ENCODE measurements around the gene FXYD6. TPM values are rescaled to one million over a fixed set of nuclear protein-coding genes. Genes with fewer than 3 reads are reported as not detected.

FXYD6 gene
- total RNA-seq, 1 experiment from 2014 or later = not detected

DNA sequence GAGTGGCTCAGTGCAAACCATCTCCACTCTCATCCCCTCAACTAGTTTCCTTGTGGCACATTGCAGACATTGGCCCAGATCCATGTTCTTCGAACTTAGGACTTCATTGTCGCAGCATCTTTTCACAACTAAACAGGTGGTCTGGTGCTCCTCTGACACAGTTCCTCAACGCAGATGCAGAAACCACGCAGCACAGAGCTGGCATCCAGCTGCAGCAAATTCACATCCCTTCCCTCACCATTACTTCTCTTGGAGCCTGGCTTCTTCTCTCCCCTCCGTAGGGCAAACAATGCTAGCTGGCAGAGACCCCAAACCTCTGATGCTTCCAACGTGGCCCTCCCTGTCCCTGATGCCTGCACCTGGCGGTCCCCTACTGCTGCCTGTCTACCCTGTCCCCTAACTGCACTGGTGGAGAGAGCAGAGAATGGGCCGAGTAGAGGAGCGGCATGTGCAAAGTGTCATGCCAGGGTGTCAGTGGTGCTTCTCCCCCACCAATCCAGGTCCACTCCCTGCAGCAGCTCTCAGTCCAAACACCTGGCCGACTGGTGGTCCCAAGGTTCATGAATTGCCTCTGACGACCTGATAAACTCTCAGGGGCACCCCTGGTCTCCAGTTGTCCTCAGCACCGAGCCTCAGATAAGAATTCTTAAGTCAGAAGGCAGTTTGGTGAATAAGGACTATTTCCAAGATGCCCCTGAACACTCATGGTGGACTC is 34.6 kb upstream of the FXYD6 start:
- no peak for DNase-seq (ENCODE audit: low spot score)

DNA sequence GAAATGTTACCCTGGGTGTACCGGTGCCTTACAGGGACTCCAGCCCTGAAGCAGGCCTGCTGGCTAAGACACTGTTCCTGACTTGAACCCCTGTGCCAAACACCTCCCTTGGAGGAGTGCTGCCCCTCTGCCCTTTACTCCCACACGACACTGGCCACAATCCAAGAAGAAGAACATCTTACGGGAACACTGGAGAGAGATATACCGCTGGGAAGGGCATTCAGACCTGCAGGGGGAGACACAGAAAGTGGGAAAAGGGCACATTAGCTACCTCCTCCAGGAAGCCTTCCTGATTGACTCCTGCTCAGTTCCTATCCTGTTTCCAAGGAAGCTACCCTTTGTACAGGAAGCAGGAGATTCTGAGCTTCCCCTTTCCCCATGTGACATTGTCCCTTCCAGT is 34.1 kb upstream of the FXYD6 start:
- no peak for DNase-seq (ENCODE audit: low spot score)

DNA sequence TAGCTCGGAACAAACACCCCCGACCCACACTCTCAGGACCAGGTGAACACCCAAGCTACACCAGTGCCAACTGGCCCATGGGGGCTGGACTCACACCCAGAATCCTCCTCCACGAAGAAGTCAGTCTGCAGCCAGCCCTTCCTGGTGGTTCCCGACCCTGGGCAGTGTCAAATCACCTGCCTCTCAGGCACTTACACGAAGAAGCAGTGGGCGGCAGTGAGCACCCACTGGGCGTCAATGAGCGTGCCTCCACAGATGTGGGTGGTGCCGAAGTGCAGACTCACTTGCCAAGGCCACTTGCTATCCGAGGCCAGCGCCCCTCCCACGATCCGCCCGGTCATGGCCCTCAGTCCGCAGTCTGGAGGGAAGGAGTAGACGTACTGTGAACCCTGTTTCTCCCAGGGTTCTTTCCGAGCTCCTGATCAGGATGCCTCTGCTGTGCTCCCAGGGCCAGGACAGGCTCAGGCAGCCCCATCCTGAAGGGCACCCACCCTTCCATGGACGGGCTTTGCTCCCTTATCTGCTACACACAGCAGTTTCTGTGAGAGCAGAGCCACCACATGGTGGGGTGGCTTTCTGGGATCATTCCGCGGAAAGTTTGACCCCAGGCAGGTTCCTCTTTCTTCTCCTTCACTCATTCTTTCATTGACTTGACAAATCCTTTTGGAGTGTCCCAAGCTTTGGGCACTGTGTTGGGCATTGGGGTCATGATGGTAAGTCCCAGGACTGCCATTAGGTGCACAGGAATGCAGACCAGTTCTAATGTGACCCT is 33.3 kb upstream of the FXYD6 start:
- DNase-seq (ENCODE audit: low spot score) = no peak

DNA sequence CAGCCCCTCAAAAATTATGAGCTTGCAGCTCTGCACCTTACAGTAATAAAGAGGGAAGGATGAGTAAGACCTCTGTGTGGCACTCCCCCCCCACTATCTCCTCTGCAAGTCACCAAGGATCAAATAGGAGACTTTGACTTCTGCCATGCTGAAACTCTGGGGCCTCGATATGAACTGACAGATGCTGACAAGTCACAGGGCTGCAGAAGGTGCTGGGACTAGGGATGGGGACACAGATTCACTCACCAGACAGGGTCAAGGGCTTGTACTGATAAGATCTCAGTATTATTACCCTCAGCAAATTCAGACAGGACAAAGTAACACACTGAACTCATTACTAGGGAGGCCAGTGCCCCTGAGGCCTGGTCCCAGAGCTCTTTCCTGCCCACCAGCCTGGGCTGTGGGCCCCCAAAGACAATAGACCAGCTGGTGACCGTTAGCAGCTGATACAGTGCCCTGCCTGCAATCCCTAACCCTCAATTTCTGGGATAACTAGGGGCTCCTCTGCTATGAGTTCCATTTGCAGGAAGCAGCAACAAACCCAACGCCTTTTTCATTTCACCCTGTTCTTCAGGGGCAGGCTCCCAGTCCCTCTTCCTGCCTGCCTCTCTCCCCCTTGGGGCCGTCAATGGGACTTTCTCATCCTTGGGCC is 32.6 kb upstream of the FXYD6 start:
- no peak for DNase-seq (ENCODE audit: low spot score)

DNA sequence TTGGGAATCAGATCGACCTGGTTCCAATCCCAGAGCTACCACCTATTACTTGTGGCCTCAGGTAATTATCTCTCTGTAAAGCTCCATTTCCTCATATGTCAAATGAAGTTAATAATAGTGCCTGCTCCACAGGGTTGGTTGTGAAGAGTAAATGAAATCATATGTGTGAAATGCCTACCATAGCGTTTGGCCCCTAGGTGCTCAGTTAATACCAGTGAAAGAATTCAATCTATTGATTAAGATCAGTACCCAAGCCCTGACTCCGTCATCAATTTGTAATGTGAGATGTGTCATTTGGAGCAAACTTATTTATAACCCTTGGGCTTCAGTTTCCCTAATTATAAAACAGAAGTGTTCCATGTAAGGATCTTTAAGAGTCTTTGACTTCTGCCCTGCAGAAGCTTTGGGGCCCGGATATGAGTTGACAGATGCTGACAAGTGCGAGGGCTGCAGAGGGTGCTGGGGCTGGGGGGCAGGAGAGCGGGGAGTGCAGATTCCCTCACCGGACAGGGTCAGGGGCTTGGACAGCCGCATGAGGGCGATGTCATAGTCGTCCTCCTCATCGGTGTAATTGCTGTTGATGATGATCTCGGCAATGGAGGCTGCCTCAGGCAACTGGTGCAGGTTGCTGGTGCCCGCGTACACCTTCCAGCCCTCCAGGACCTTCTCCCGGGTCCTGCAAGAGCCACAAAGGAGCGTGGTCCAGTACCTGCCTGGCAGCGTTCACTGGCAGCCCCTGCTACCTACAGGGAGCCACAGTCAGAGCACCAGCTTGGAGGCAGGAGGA is 31.8 kb upstream of the FXYD6 start:
- no peak for DNase-seq (ENCODE audit: low spot score)

DNA sequence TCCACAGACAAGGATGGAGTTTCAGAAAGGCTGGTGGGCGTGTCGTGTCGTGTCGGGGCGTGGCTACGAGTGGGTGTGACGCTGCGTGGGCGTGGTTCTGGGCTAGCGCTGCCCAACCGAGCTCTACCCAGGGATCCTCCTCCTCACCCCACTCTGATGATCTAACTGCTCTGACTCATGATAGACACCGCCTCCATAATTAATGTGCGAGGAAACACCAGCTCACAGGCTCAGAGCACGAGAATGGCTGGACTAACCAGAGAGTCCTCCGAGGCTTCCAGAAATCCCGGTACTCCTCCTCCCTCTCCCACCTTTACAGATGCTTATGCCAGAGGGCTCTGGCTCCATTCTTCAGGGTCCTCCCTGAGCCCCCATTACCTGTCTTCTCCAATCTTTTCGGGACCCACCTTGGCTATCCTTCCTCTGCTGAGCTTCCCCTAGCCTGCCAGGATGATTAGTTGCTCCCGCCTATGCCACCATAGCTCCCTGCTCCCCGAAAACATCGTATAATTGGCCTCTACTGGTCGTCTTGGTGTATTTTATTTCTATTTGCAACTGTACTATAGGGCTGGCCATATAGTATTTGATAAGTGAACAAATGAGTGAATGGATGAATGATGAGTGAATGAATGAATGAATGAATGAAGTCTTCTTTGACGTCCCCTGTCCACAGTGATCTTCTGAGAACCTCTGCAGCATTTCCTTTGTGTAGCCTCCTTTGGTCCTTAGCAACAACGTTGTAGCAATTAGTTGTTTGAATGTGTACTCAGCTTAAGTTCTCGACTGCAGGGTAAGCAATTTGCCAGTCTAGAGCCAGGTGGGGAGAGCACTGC is 31.0 kb upstream of the FXYD6 start:
- DNase-seq (ENCODE audit: low spot score) = peak; percentile 98

DNA sequence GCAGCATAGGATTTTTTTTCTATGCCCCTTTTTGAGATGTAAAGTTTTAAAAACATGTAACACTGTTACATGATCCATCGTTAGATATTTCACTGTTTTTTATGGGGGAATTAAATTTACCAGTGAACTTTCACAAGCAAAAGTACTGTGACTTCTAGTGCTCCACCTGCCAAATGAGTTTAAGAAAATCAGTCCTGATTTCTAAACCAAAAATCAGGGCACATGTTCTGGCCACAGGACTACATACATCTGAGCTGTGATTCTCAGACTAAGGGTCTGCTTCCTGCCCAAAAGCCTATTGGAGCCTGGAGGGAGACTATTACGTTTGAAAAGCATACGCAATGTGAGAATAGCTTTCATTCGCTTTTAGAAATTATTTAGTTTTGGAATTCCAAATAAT is 30.3 kb upstream of the FXYD6 start:
- no peak for DNase-seq (ENCODE audit: low spot score)

DNA sequence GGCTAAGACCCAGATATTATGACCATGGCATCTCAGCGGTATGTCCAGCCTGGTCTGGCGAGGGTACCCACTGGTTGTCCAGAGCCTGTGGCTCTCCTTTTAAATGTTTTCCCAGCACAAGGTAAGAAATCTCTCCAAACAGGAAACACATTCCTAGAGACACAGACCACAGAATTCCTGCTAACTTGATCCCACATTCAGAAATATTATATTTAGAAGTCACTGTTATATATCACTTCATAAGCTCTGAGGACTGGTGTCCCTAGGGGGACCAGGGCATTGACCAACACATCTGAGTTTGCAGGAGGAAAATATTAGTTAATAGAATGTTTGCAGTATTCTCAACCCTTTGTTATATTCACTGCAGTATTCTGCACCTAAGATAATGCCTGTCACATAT is 29.7 kb upstream of the FXYD6 start:
- DNase-seq (ENCODE audit: low spot score) = no peak

DNA sequence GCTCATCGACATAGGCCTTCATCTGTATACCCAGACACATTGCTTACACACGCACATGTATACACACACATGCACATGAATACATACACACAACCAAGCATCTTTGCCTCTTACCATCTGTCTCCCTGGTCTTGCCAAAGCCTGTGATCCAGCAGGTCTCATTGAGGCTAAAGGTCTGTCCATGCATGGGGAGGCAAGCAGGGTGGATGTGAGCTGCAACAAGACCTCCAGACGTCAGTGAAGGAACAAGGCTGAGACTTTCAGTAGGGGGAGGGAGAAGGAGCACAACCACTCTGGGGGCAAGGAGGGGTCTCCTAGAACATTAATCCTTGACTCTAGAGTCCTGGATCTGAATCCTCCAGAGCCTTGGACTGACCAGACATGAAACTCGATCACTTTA is 29.1 kb upstream of the FXYD6 start:
- no peak for DNase-seq (ENCODE audit: low spot score)

DNA sequence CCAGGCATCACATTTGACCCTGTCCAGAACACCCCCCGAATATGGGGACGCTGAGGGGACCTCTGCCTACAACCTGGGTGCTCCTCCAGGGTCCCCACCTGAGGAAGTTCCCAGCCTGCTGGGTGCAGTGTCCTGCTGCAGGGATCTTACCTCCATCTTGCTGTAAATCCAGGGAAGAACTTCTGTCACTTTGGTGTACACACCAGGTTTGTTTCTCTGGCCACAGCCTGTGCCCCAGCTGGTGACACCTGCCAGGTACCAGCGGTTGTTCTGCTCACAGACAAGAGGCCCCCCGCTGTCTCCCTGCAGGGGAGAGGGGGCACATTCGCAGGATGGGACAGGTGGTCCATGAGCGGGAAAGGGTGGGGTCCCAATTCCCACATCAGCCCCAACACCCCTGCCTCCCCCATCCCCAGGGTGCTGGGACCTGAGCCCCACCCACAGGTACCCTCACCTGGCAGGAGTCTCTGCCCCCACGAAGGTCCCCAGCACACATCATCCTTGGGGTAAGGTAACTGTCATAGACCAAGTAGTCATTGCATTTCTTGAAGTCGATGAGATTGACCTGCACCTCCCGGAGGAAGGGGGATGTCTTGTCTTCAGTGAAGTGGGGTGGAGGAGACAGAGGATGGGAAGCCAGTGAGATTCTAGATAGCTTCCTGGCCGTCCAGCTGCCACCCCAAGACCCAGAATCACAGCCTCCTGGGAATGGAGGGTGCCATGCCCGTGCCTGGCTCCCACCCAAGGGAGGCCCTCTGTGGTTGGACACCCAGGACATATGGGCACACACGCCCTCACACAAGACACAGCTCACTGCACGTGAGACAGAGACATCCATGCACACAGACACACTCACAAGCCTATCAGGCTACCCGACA is 27.3 kb upstream of the FXYD6 start:
- DNase-seq (ENCODE audit: low spot score) = no peak

DNA sequence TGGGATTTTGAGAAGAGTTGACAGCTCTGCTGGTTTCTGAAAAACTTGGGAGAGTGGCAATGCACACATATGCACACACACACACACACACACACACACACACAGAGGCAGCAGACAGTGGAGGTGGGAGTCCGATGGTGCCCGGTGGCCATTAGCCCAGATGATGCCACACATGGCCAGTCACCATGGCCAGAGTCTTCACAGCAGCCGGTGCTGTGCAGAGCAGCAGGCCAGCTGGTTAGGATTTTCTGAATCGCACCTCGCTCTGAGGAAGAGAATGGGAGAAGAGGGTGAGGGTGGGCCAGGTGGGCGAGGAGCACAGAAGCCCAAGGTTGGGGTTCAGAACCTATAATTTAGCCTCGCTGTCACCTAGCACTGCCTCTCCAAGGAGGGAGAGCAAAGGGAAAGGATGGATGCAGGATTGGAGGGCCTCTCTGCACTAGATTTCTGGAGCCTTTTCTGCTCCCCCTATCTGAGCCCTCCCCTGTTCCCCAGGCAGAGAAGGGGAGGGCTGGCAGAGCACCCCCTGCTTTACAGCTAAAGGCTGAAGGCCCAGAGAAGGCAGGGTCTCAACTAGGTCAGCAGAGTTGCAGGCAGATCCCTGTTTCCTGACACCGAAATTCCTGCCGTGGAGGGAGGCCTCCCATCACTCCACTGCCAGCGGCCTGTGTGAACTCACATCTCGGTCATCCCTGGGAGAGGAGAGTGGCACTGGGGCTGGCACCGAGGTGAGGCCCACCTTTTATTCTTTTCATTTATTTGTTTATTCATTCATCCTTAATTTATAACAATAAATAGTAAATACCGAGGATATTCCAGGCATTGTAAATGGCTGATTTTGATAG is 25.8 kb upstream of the FXYD6 start:
- DNase-seq (ENCODE audit: low spot score) = no peak

DNA sequence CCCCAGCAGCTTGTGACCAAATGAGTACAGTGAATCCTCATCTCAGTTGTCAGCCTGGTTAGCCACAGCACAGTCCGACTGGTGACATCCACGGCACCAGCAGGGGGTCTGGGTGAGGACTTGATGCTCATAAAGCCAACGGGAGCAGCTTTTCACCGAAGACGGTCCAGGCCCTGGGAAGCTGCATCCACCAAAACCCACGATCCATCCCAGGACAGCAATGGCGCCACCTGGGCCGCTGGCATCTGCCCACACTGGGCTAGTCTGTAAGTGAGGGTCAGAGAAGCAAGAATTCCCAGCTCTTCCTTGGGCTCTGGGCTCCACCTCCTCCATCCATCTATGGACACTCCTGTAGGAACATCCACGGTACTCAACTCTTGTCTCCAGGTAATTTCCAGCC is 25.1 kb upstream of the FXYD6 start:
- DNase-seq (ENCODE audit: low spot score) = no peak

DNA sequence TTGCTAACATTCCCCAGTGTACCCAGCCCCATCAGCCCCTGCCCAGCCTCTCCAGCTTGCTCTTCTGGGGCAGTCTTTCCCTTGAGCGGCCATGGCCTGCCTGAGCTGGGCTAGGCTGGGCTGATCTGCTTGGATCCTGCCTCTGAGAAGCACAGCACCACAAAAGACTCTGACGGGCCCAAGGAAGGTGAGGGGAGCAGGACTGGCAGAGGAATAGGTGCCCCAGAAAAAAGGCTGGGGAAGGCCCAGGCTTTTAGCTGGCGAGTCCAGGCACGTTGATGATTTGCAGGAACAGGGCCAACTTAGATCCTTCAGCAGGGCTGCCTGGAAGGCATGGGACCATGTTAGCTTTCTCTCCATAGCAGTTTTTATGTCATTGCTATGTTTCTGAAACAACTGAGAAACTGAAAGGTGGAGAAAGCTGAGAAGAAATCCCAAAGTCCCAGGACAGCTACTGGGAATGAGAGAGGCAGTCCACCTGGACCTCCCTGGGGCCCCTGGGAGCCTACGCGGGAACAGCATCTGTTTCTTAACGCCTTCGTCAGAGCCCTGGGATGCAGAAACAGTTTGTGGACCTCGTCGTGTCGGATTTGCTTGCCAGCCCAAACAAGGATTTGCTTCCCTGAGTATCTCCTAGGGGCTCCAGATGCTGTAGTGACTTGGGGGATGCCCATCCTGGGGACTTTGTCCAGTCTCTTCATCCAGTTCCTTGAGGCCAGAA is 24.4 kb upstream of the FXYD6 start:
- no peak for DNase-seq (ENCODE audit: low spot score)

DNA sequence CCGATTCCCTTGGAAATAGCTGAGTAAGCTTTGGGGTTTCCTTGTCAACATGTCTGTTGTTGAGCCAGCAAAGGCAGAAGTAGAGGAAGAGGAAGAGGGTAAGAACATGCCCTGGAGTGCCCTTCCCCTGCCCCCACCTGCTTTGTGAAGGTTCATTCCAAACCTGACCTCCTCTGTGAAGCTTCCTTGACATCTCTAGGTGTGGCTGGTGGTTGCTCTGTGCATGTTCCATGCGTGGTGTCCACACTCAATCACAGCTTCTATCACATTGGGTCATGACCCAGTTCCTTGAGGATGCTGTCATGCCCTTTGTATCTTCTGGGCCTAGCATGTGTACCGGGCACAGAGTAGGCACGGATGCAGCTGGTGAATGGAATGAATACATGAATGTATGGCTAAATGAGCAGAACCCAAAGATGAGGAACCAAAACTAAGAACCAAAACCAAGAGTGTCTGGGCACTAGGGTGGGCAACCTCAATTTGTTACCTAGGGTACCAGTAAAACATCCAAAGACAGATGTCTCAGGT is 23.7 kb upstream of the FXYD6 start:
- DNase-seq (ENCODE audit: low spot score) = no peak

DNA sequence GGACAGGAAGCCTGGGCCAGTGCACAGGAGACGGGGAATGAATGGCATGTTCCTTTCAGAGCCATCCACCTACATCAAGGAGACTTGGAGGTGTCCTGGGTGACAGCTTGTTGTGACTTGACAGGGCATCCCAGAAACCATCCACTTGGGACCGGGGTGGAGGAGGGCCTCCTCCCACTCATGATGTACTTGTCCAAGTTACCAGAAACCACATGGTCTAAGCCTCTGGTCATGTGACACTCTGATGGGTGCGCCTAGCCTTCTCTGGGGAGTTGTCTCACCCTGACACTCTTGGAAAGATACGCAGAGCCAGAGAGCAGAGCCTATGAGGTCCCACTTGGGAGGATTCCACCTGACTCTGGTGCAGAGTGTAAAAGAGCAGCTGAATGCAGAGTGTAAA is 21.6 kb upstream of the FXYD6 start:
- DNase-seq (ENCODE audit: low spot score) = no peak

DNA sequence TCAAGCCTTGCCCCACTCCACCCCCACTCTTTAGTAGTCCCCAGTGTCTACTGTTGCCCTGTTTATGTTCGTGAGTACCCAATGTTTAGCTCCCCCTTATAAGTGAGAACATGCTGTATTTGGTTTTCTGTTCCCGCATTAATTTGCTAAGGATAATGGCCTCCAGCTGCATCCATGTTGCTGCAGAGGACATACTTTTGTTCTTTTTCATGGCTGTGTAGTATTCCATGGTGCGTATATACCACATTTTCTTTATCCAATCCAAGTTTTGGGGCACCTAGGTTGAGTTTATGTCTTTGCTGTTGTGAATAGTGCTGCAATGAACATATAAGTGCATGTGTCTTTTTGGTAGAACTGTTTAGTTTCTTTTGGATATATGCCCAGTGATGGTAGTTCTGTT is 16.2 kb upstream of the FXYD6 start:
- no peak for DNase-seq (ENCODE audit: low spot score)

DNA sequence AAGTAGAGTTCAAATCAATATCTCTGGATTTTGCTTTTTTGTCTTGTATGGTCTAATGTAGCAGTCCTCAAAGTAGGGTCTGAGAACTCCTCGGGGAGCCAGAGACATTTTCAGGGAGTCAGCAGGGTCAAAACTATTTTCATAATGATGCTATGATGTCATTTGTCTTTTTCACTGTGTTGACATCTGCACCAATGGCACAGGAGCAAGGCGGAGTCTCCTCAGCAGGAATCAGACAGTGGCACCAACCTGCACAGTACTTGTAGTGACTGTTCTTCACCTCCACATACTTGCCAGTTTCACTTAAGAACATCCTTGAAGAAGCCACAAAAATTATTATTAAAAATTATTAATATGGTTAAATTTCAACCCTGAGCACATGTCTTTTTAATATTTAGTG is 14.9 kb upstream of the FXYD6 start:
- DNase-seq (ENCODE audit: low spot score) = no peak

DNA sequence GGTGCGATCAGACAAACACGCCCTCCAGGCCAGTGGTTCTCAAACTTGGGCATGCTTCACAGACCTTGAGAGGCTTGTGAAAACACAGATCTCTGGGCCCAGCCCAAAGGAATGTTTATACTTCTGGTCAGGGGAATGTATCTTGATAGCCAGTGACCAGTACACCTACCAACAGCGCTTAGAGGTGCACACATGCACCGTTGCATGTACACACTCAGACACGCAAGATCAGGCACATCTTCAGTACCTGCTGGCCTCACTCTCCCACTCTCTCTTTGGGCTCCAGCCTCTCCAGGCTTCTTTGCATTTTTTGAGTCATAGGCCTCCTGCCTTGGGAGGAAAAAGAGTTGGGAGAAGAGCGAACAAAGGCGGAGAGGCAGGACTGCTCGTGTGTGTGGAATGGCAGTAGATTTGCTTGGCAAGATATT is 11.7 kb upstream of the FXYD6 start:
- DNase-seq (ENCODE audit: low spot score) = no peak

Measured in HT-29 (cell line).